ENCODE results near the gene SHPK.

SHPK gene

GRCh38 chr17:3626831-3627768 is 8.9 kb downstream of the SHPK start:
- no peak for DNase-seq (ENCODE audit: low read depth)

- DNase-seq (ENCODE audit: low read depth), result no peak
Measured at GRCh38 chr17:3622977-3623594, 13.0 kb downstream of the SHPK start.

GRCh38 chr17:3621146-3621720 is 14.8 kb downstream of the SHPK start:
- DNase-seq (ENCODE audit: low read depth), result no peak

GRCh38 chr17:3615160-3615870 is 20.7 kb downstream of the SHPK start:
- no peak for DNase-seq (ENCODE audit: low read depth)

- DNase-seq (ENCODE audit: low read depth), result no peak
Measured at GRCh38 chr17:3613124-3613523, 22.9 kb downstream of the SHPK start.

- no peak for DNase-seq (ENCODE audit: low read depth)
Measured at GRCh38 chr17:3610523-3610922, 25.5 kb downstream of the SHPK start.

- DNase-seq (ENCODE audit: low read depth), result no peak
Measured at GRCh38 chr17:3609689-3610088, 26.4 kb downstream of the SHPK start.

GRCh38 chr17:3603870-3604259 is 32.2 kb downstream of the SHPK start:
- no peak for DNase-seq (ENCODE audit: low read depth)

- DNase-seq (ENCODE audit: low read depth), result no peak
Measured at GRCh38 chr17:3603119-3603869, 32.8 kb downstream of the SHPK start.

GRCh38 chr17:3602499-3602898 is 33.6 kb downstream of the SHPK start:
- DNase-seq (ENCODE audit: low read depth), result no peak

- DNase-seq (ENCODE audit: low read depth), result no peak
Measured at GRCh38 chr17:3600529-3601205, 35.4 kb downstream of the SHPK start.

- DNase-seq (ENCODE audit: low read depth), result no peak
Measured at GRCh38 chr17:3598078-3598477, 38.0 kb downstream of the SHPK start.

- no peak for DNase-seq (ENCODE audit: low read depth)
Measured at GRCh38 chr17:3596804-3597464, 39.1 kb downstream of the SHPK start.

- DNase-seq (ENCODE audit: low read depth), result no peak
Measured at GRCh38 chr17:3594976-3595375, 41.1 kb downstream of the SHPK start.

- DNase-seq (ENCODE audit: low read depth), result no peak
Measured at GRCh38 chr17:3594051-3594800, 41.8 kb downstream of the SHPK start.

- DNase-seq (ENCODE audit: low read depth), result no peak
Measured at GRCh38 chr17:3593384-3593783, 42.7 kb downstream of the SHPK start.

- no peak for DNase-seq (ENCODE audit: low read depth)
Measured at GRCh38 chr17:3592216-3592860, 43.7 kb downstream of the SHPK start.

GRCh38 chr17:3590768-3591167 is 45.3 kb downstream of the SHPK start:
- DNase-seq (ENCODE audit: low read depth), result no peak

- DNase-seq (ENCODE audit: low read depth), result no peak
Measured at GRCh38 chr17:3590231-3590630, 45.8 kb downstream of the SHPK start.

Measured in T-helper 22 cell (primary cell).